SJCRH30 (cell line): ENCODE data around the gene ELF1. TPM values are rescaled to one million over a fixed set of nuclear protein-coding genes. Genes with fewer than 3 reads are reported as not detected.

Experiments used
- DNase-seq, 2 experiments: peaks; one replicate each; pipeline ENCODE4 v3.0.0-alpha.2; 2015 to 2020
- H3K27ac ChIP-seq: fragments of 250-450 bp; sonication (Bioruptor Pico); 2 replicates; pipeline ENCODE4 v1.5.1; 2020; ENCODE audit warnings: mild to moderate bottlenecking, moderate library complexity
- H3K27me3 ChIP-seq: fragments of 250-450 bp; sonication (Bioruptor Pico); 2 replicates; pipeline ENCODE4 v1.5.1; 2020; ENCODE audit warnings: mild to moderate bottlenecking, moderate library complexity
- H3K36me3 ChIP-seq: fragments of 250-450 bp; sonication (Bioruptor Pico); 2 replicates; pipeline ENCODE4 v1.5.1; 2020; ENCODE audit warnings: mild to moderate bottlenecking, moderate library complexity
- H3K4me1 ChIP-seq: fragments of 250-450 bp; sonication (Bioruptor Pico); 2 replicates; pipeline ENCODE4 v1.5.1; 2020; ENCODE audit warnings: mild to moderate bottlenecking, moderate library complexity
- H3K4me3 ChIP-seq: fragments of 250-450 bp; sonication (Bioruptor Pico); 2 replicates; pipeline ENCODE4 v1.5.1; 2020; ENCODE audit warnings: mild to moderate bottlenecking, moderate library complexity
- H3K9me3 ChIP-seq: fragments of 250-450 bp; sonication (Bioruptor Pico); replicated peaks from 2 replicates; pipeline ENCODE4 v1.5.1; 2020; ENCODE audit warnings: mild to moderate bottlenecking, moderate library complexity
- total RNA-seq: library from RNA; depleted of rRNA; stranded (reverse); fragments of >200 nt; shearing (Covaris generic); gene quantifications from 2 replicates; pipeline ENCODE4 v1.2.3, GENCODE V29; 2014

ELF1 gene
- total RNA-seq, 1 experiment from 2014 or later: 32.7 TPM

DNA sequence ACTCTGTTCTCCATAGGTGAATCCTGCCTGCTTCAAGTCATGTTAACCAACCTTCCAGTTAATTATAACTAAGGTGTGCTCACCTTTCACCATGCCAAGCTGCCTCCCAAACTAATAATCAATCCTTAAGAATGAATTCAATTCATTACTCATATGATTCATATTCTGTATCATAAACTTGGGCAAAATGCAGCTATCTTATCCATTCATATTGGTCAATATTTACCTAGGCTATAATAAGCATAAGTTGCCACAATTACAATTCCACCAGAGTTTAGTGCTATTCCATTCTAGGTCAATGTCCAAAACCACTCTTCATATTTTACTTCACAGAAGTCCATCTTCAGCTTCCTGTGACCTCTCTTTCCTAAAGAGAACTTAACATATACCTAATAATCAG lies 13.4 kb downstream of the ELF1 start:
- Histone ChIP-seq H3K4me3 (no peak overlapping the region), H3K27me3 (no peaks in the 10 kb centered on the region), H3K4me1 (peaks cover 9% of the 10 kb centered on the region; the same call in 1 of the 2 replicates), H3K36me3 (no peaks in the 10 kb centered on the region), H3K9me3 (no peaks in the 10 kb centered on the region), H3K27ac (no peak overlapping the region)
- no peak for DNase-seq

GRCh38 chr13:41004875-41005693 lies 14.0 kb downstream of the ELF1 start:
- Histone ChIP-seq H3K27ac (no peak overlapping the region), H3K4me1 (peaks cover 9% of the 10 kb centered on the region; the same call in 1 of the 2 replicates), H3K9me3 (no peaks in the 10 kb centered on the region), H3K36me3 (no peaks in the 10 kb centered on the region), H3K4me3 (no peak overlapping the region), H3K27me3 (no peaks in the 10 kb centered on the region)
- no peak for DNase-seq

DNA sequence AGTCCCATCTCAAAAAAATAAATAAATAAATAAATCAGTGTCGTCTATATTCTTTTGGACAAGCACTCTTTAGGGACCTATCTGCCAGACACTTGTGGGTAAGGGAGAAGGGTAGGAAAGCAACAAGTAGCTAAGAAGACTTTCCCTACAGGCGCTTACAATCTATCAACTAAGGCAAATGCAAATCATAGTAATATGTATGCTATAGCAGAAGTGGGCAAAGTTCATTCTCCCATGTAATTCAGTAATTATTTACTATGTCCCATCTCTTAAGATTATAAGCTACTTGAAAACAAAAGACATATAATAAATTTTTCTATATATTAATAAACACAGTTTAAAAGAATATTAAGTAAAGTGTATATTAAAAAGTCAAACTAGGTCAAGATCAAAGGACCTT lies 16.5 kb downstream of the ELF1 start:
- DNase-seq: no peak
- Histone ChIP-seq H3K4me1 (peaks cover 9% of the 10 kb centered on the region; the same call in 1 of the 2 replicates), H3K27ac (no peak overlapping the region), H3K9me3 (no peaks in the 10 kb centered on the region), H3K4me3 (no peak overlapping the region), H3K36me3 (no peaks in the 10 kb centered on the region), H3K27me3 (no peaks in the 10 kb centered on the region)

DNA sequence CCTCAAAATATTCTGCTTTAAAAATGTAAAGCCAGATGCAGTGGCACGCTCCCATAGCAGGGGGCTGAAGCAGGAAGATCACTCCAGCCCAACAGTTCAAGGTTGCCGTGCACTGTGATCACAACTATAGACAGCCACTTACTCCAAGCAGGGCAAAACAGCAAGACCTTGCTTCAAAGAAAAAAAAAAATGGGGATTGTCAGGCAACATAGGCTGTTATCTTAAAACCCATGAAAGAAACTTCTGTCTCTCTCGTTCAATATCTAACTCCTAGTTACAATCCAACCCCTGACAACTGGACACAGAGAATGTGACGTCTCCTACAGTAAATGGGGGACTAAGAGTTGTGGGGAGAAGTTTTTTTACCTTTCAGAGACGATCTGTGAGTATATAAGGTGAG lies 17.4 kb downstream of the ELF1 start:
- Histone ChIP-seq H3K36me3 (no peaks in the 10 kb centered on the region), H3K27me3 (no peaks in the 10 kb centered on the region), H3K9me3 (no peaks in the 10 kb centered on the region), H3K27ac (no peak overlapping the region), H3K4me3 (no peak overlapping the region), H3K4me1 (peaks cover 9% of the 10 kb centered on the region; the same call in 1 of the 2 replicates)
- no peak for DNase-seq

GRCh38 chr13:40999416-40999815 lies 19.7 kb downstream of the ELF1 start:
- Histone ChIP-seq H3K27ac (no peak overlapping the region), H3K4me1 (peaks cover 1% of the 10 kb centered on the region; the same call in 1 of the 2 replicates), H3K9me3 (no peaks in the 10 kb centered on the region), H3K36me3 (no peaks in the 10 kb centered on the region), H3K4me3 (no peak overlapping the region), H3K27me3 (no peaks in the 10 kb centered on the region)
- DNase-seq: no peak

GRCh38 chr13:40996426-40997092 lies 22.6 kb downstream of the ELF1 start:
- H3K4me1 ChIP-seq: peaks cover 15% of the 10 kb centered on the region
- H3K36me3 ChIP-seq: no peaks in the 10 kb centered on the region
- H3K27ac ChIP-seq: no peak overlapping the region
- DNase-seq: no peak
- H3K4me3 ChIP-seq: no peak overlapping the region
- no peaks in the 10 kb centered on the region for H3K9me3 ChIP-seq
- H3K27me3 ChIP-seq: no peaks in the 10 kb centered on the region

DNA sequence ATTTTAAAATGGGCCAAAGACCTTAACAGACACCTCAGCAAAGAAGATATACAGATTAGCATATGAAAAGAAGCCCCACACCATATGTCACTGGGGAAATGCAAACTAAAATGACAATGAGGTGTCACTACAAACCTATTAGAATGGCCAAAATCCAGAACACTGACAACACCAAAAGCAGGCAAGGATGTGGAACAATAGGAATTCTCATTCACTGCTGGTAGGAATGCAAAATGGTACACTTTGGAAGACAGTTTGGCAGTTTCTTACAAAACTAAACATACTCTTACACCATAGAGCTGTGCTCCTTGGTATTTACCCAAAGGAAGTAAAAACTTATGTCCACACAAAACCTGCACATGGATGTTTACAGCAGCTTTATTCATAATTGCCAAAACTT lies 23.1 kb downstream of the ELF1 start:
- no peak for DNase-seq
- Histone ChIP-seq H3K36me3 (no peaks in the 10 kb centered on the region), H3K4me1 (peaks cover 15% of the 10 kb centered on the region), H3K27ac (no peak overlapping the region), H3K27me3 (no peaks in the 10 kb centered on the region), H3K9me3 (no peaks in the 10 kb centered on the region), H3K4me3 (no peak overlapping the region)

- Histone ChIP-seq H3K27me3 (no peaks in the 10 kb centered on the region), H3K9me3 (no peaks in the 10 kb centered on the region), H3K4me1 (peaks cover 15% of the 10 kb centered on the region), H3K27ac (no peak overlapping the region), H3K4me3 (no peak overlapping the region), H3K36me3 (no peaks in the 10 kb centered on the region)
- DNase-seq: no peak
These were observed 24.4 kb downstream of the ELF1 start for GRCh38 chr13:40994581-40995230.

- Histone ChIP-seq H3K4me1 (peaks cover 15% of the 10 kb centered on the region), H3K27ac (no peak overlapping the region), H3K36me3 (no peaks in the 10 kb centered on the region), H3K27me3 (no peaks in the 10 kb centered on the region), H3K4me3 (no peak overlapping the region), H3K9me3 (no peaks in the 10 kb centered on the region)
- DNase-seq: no peak
These were observed 25.1 kb downstream of the ELF1 start for GRCh38 chr13:40993987-40994386.

DNA sequence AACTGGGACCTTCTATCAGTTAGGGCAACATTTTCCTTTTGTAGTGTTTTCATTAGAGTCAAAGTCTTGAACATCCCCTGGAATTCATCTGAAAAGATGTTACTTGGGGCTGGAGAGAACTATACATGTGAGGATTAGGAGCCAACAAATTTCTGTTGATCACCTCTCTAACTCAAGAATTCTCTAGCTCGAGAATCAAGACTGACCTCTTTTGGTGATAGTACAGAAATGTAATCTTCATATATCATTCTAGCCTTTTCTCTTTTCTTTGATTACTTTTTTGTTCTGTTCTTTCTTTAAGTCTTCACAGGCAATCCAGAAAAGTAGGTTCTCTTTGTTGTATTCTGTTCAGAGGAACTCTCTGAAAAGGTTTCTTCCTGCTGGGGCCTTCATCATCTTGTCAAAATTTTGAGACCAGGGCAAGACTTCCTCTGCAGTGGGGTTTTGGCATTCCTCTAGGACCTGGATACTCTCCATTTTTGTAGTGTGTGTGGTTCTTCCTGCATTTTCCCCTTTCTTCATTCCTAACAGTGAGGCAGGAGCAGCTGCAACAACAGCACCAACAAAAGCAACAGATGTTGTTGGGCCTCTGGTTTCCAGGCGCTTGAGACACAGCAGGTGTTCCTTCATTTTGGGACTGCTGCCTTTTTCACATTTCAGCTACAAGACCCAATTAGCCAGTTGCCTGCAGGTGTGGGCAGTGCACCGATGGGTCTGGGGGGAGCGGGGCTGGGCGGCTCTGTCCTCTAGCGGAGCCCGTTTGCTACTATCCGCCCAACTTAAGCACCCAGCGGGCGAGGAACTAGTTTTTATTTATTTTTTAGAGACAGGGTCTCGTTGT lies 26.2 kb downstream of the ELF1 start:
- Histone ChIP-seq H3K36me3 (no peaks in the 10 kb centered on the region), H3K27ac (peak overlapping the region; percentile 81), H3K9me3 (no peaks in the 10 kb centered on the region), H3K27me3 (no peaks in the 10 kb centered on the region), H3K4me3 (peak overlapping the region; percentile 13), H3K4me1 (peaks cover 17% of the 10 kb centered on the region)
- peak; percentile 88 to 95 for DNase-seq

DNA sequence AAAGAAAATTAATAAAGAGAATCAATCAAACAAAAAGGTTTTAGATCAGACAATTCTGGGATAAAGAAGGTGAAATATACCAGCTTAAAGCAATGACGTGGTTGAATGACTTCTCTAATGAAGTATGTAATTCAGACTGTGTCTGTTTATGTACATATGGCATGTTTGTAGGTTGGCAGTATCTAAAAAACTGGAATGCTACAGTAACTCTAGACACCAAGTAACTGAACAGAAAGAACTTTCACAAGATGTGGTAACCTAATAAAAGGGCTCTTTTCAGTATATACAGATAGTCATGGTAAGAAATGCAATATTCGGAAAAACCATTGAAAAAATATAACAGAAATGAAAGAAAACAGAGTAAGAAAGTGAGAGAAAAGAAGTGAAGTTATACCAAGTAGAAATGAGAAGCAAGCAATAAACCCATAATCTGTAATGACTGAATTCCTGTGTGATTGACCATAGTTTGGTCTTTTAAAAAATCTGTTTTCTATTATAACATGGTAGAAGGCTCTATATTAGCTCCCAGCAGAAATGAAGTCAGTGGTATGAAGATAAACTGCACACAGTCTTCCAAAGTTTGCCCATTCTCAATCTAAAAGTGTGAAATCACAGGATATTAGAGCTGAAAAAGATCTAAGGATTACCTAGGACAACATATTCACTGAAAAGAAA lies 31.4 kb downstream of the ELF1 start:
- H3K27ac ChIP-seq: no peak overlapping the region
- no peaks in the 10 kb centered on the region for H3K36me3 ChIP-seq
- no peak overlapping the region for H3K4me3 ChIP-seq
- H3K27me3 ChIP-seq: no peaks in the 10 kb centered on the region
- DNase-seq: no peak
- H3K9me3 ChIP-seq: no peaks in the 10 kb centered on the region
- H3K4me1 ChIP-seq: peaks cover 35% of the 10 kb centered on the region

GRCh38 chr13:40986101-40986856 lies 32.8 kb downstream of the ELF1 start:
- Histone ChIP-seq H3K36me3 (no peaks in the 10 kb centered on the region), H3K27me3 (no peaks in the 10 kb centered on the region), H3K4me3 (no peak overlapping the region), H3K9me3 (no peaks in the 10 kb centered on the region), H3K4me1 (peaks cover 24% of the 10 kb centered on the region), H3K27ac (no peak overlapping the region)
- DNase-seq: peak in 1 of 2 experiments; percentile 69

DNA sequence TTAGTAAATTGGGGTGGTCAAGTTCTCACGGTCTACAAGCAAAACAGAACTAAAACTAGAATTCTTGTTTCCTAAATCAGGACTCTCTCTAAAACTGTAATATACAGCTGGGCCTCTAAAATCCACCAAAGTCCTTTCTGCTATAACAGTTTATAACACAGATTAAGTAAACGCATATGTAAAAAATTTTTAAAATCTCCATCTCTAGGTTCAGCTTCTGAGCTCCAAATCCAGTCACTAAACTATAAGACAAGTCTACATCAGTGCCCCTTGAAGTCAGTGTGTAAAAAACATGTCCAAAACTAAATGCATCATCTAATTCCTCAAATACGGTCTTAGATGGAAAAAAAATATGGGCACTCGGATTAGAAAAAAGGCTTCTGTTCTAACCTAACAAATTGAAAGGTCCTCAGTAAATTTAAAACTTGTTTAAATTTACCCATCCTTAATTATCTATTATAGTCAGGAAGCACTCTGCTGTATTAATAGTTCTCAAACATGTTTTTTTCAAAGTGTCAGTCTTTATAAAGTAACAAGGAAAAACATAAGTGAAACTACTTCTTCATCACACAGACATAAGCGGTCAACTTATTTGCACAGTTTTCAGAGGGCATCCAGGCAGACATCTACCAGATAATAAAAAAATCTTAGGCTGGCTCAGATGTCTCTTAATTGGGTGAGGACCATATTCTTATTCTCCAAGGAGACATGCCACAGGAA lies 33.6 kb downstream of the ELF1 start:
- Histone ChIP-seq H3K27me3 (no peaks in the 10 kb centered on the region), H3K36me3 (no peaks in the 10 kb centered on the region), H3K4me1 (peaks cover 27% of the 10 kb centered on the region), H3K4me3 (no peak overlapping the region), H3K27ac (no peak overlapping the region), H3K9me3 (no peaks in the 10 kb centered on the region)
- no peak for DNase-seq
